ENCODE data around the gene MPPE1. TPM values are rescaled to one million over a fixed set of nuclear protein-coding genes. Genes with fewer than 3 reads are reported as not detected.

MPPE1 gene
- total RNA-seq, 4 donors from 2014 or later = 11.0 to 49.2 (median 28.8) TPM

GRCh38 chr18:11909591-11910026 is 1.5 kb upstream of the MPPE1 start:
- TF ChIP-seq, protein P1, sequence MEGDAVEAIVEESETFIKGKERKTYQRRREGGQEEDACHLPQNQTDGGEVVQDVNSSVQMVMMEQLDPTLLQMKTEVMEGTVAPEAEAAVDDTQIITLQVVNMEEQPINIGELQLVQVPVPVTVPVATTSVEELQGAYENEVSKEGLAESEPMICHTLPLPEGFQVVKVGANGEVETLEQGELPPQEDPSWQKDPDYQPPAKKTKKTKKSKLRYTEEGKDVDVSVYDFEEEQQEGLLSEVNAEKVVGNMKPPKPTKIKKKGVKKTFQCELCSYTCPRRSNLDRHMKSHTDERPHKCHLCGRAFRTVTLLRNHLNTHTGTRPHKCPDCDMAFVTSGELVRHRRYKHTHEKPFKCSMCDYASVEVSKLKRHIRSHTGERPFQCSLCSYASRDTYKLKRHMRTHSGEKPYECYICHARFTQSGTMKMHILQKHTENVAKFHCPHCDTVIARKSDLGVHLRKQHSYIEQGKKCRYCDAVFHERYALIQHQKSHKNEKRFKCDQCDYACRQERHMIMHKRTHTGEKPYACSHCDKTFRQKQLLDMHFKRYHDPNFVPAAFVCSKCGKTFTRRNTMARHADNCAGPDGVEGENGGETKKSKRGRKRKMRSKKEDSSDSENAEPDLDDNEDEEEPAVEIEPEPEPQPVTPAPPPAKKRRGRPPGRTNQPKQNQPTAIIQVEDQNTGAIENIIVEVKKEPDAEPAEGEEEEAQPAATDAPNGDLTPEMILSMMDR (IDR thresholded peaks at IDR 0.05) = no peak
- ATAC-seq (ENCODE audit: low FRiP score) (peak; percentile 65), DNase-seq (ENCODE audit: low spot score) (no peak)

GRCh38 chr18:11909061-11909455 is 941 bp upstream of the MPPE1 start:
- ATAC-seq (ENCODE audit: low FRiP score) (no peak), DNase-seq (ENCODE audit: low spot score) (no peak)
- TF ChIP-seq, protein P1 (IDR thresholded peaks at IDR 0.05) = no peak

DNA sequence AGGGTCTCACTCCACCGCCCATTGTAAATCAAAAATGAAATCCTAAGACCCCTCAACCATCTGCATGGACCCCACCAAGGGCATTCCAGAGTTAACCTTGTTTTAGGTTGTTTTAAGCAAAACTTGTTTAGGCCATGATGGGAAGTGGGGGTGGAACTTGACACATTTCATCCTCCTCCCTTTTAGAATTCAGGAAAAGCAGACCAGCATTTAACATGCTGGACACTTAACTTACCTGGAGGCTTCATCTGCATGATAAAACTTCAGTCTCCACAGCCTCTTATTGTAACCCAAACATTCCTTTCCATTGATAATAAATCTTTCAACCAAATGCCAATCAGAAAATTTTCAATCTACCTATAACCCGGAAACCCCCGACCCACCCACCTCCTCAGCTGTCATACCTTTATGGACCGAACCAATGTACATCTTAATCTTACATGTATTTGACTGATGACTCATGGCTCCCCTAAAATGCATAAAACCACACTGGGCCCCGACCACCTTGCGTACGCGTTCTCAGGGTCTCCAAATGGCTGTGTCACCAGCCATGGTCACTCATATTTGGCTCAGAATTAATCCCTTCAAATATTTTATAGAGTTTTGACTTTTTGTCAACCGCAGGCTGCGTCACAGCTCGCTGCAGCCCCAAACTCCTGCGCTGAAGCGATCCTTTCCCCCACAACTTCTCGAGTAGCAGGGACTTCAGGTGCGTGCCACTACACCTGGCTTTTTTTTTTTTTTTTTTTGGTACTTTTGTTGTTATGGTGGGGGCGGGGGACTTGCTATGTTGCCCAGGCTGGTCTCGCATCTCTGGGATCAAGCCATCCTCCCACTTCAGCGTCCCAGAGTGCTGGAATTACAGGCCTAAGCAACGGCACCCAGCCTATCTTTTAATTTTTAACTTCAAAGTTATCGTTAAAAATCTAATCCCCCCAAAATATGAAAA is 917 bp downstream of the MPPE1 start:
- DNase-seq (ENCODE audit: low spot score) (no peak), ATAC-seq (ENCODE audit: low FRiP score) (no peak)
- TF ChIP-seq, protein P1 (IDR thresholded peaks at IDR 0.05) = no peak

DNA sequence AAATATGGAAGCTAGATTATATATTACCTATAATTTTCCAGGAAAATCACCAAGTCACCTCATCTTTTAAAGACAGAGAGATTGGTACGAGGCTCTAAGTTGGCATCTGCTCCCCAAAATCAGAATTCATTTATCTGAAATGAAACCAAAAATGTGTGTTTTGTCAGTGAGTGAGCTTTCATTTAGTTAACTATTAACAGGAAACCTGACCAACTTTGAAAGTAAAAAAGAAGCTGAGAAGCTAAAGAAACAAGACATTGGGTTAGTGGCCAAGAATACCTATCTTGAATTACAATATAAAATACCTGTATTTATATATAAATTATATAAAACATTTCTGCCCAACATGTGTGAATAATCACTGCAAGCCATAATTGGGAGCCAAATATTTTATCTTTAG is 1.9 kb downstream of the MPPE1 start:
- DNase-seq (ENCODE audit: low spot score) (no peak), ATAC-seq (ENCODE audit: low FRiP score) (no peak)
- TF ChIP-seq, protein P1 (IDR thresholded peaks at IDR 0.05) = no peak

GRCh38 chr18:11905613-11906012 is 2.5 kb downstream of the MPPE1 start:
- TF ChIP-seq, protein P1 (IDR thresholded peaks at IDR 0.05) = no peak
- DNase-seq (ENCODE audit: low spot score) (no peak), ATAC-seq (ENCODE audit: low FRiP score) (no peak)

DNA sequence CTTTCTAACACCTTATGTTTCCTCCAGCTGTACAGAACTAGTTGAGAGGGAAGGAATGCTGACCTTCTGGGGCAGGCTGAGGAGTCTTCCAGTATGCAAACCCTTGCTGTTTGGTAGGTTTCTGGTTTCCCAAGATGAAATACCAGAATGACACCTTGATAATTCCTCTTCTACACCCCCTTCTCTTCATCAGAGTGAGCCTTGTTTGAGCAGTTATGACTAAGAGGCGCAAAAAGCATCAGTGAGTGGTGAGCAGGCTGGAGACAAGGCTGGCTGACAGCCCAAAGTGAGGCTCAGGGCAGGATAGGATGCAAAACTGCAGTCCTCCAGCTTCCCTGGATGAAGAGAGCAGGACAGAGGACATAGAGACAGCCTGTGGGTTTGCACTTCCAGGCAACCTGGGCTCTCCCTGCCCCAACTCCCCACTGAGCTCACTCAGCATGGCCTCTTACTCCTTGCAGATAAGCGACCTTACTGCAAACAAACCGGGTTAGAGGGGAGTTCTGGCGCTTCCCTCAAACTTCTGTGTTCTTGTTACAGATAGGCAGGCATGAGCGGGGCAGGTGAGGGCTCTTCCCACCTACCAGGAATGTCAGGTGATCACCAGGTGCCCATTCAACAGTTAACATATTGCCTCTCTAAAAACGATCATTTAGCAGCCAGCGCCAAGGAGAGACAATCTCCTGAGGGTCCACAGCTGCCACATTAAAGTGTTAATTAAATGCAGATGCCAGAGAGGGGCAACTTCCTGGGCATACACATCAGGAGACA is 5.4 kb downstream of the MPPE1 start:
- TF ChIP-seq, protein P1 (IDR thresholded peaks at IDR 0.05) = no peak
- ATAC-seq (ENCODE audit: low FRiP score) (peak; percentile 47), DNase-seq (ENCODE audit: low spot score) (no peak)
